OCI-LY7 (cell line): ENCODE measurements around the gene ECD. TPM values are rescaled to one million over a fixed set of nuclear protein-coding genes. Genes with fewer than 3 reads are reported as not detected.

Experiments
- BruUV-seq: library from RNA; stranded (reverse); fragments of 400-500 nt; replicated peaks from 2 replicates; lab custom pipeline; 2021; lab: Mats Ljungman, UMichigan
- CTCF ChIA-PET: fragments of 300-600 bp; sonication (Branson Sonifier 250); formaldehyde crosslinking; loops from one replicate; lab custom pipeline; 2022; ENCODE audit warnings: antibody characterized with exemption; ENCODE audit not compliant: unreplicated experiment; lab: Charles Lee
- POLR2A ChIA-PET: fragments of 300-600 bp; sonication (Branson Sonifier 250); formaldehyde crosslinking; loops from one replicate; lab custom pipeline; 2022; ENCODE audit warnings: antibody characterized with exemption; lab: Charles Lee
- DNase-seq: peaks from one replicate; pipeline ENCODE4 v3.0.0-alpha.2; 2015; ENCODE audit warnings: low spot score
- H2AFZ ChIP-seq: fragments of 200-600 bp; sonication (generic), shearing (Covaris generic); 2 replicates; pipeline ENCODE4 v1.6.1; 2014; ENCODE audit warnings: mild to moderate bottlenecking, antibody characterized with exemption, low read length, moderate library complexity
- H3K27ac ChIP-seq: fragments of 200-600 bp; sonication (generic); 2 replicates; pipeline ENCODE4 v1.5.1; 2014; ENCODE audit warnings: mixed run types, low read depth, mild to moderate bottlenecking, moderate library complexity, low read length, inconsistent platforms; ENCODE audit not compliant: poor library complexity, severe bottlenecking
- H3K36me3 ChIP-seq: fragments of 200-600 bp; sonication (generic); 2 replicates; pipeline ENCODE4 v1.6.1; 2014; ENCODE audit warnings: mild to moderate bottlenecking, antibody characterized with exemption, low read length, moderate library complexity, mixed read lengths; ENCODE audit not compliant: insufficient read depth
- H3K4me1 ChIP-seq: fragments of 200-600 bp; sonication (generic); 2 replicates; pipeline ENCODE4 v1.5.1; 2014; ENCODE audit warnings: mild to moderate bottlenecking, low read length; ENCODE audit not compliant: insufficient read depth, poor library complexity, severe bottlenecking
- H3K4me2 ChIP-seq: fragments of 200-600 bp; sonication (generic); 2 replicates; pipeline ENCODE4 v1.6.1; 2014; ENCODE audit warnings: mild to moderate bottlenecking, low read length
- H3K4me3 ChIP-seq: fragments of 200-600 bp; sonication (generic); 2 replicates; pipeline ENCODE4 v1.5.1; 2014; ENCODE audit warnings: mild to moderate bottlenecking, low read depth, low read length; ENCODE audit not compliant: poor library complexity, severe bottlenecking
- H3K79me2 ChIP-seq: fragments of 200-600 bp; sonication (generic); 2 replicates; pipeline ENCODE4 v1.6.1; 2016; ENCODE audit warnings: low read depth, mild to moderate bottlenecking, low read length, moderate library complexity, mixed read lengths; ENCODE audit not compliant: insufficient read depth
- H3K9me2 ChIP-seq: fragments of 200-600 bp; sonication (generic); 2 replicates; pipeline ENCODE4 v1.6.1; 2016; ENCODE audit warnings: mild to moderate bottlenecking, low read length, mixed read lengths; ENCODE audit not compliant: insufficient read depth
- H3K9me3 ChIP-seq: fragments of 200-600 bp; sonication (generic); 2 replicates; pipeline ENCODE4 v1.6.1; 2014; ENCODE audit warnings: mild to moderate bottlenecking, mixed run types, low read length, mixed read lengths
- H4K20me1 ChIP-seq: fragments of 200-600 bp; sonication (generic); 2 replicates; pipeline ENCODE4 v1.6.1; 2014; ENCODE audit warnings: mild to moderate bottlenecking, antibody characterized with exemption, low read length, moderate library complexity, mixed read lengths; ENCODE audit not compliant: insufficient read depth
- EZH2phosphoT487 ChIP-seq: fragments of 200-600 bp; sonication (generic); IDR thresholded peaks from 2 replicates; pipeline ENCODE4 v1.6.1; 2018; ENCODE audit warnings: low read depth, borderline replicate concordance, mild to moderate bottlenecking, mixed run types, antibody characterized with exemption, low read length, moderate library complexity, mixed read lengths
- intact Hi-C: fragments of 100-400 bp; cut with micrococcal nuclease; formaldehyde crosslinking; loops from one replicate; pipeline ENCODE4 v1.10.0; 2022; ENCODE audit not compliant: unreplicated experiment
- total RNA-seq, 2 experiments: library from RNA; depleted of rRNA in 1 of 2; stranded (reverse); fragments of >200 nt in 1 of 2; shearing (Covaris generic) in 1 of 2; gene quantifications; 2 replicates each; pipeline ENCODE4 v1.2.3, GENCODE V29; 2014 to 2022
- TF ChIP-seq, protein P1 (sequence below): fragments of 200-600 bp; sonication (generic); conservative IDR thresholded peaks from 2 replicates; pipeline ENCODE4 v1.5.1; 2014; ENCODE audit warnings: mild to moderate bottlenecking, antibody characterized with exemption, low read length, moderate library complexity, mixed read lengths

The ECD gene
- total RNA-seq, 2 experiments from 2014 or later: 24.6 to 26.0 TPM

DNA sequence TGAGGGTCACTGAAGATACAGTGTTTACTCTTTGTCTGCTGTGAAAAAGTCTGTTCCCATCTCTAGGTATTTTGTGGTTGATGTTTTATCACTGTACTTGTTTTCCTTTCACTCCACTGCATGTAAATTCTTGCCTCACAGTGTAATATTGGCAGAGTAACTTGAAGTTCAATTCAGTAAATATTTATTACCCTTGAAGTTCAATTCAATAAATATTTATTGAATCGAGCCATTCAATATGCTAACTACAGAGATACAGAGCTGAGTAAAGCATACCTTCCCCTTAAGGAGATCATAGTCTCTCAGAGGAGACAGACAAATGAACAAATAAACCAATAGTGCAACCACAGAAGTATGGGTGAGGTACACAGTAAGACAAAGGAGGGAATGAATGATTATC is 48.4 kb downstream of the ECD start:
- H3K9me2 ChIP-seq: no peaks in the 10 kb centered on the region
- H3K4me3 ChIP-seq: no peak overlapping the region
- H3K9me3 ChIP-seq: no peaks in the 10 kb centered on the region
- H3K27ac ChIP-seq: no peak overlapping the region
- intact Hi-C loops: no loop called here
- ChIA-PET POLR2A (no interaction called here), CTCF (no interaction called here)
- peaks cover 13% of the 10 kb centered on the region; the same call in 1 of the 2 replicates for H3K36me3 ChIP-seq
- H4K20me1 ChIP-seq: no peaks in the 10 kb centered on the region
- no peaks in the 10 kb centered on the region for H3K79me2 ChIP-seq
- BruUV-seq: no TSS peak
- DNase-seq: no peak
- no peak overlapping the region for H3K4me2 ChIP-seq
- H3K4me1 ChIP-seq: no peaks in the 10 kb centered on the region
- H2AFZ ChIP-seq: no peak overlapping the region
- no peak for TF ChIP-seq EZH2phosphoT487
- TF ChIP-seq, protein P1, sequence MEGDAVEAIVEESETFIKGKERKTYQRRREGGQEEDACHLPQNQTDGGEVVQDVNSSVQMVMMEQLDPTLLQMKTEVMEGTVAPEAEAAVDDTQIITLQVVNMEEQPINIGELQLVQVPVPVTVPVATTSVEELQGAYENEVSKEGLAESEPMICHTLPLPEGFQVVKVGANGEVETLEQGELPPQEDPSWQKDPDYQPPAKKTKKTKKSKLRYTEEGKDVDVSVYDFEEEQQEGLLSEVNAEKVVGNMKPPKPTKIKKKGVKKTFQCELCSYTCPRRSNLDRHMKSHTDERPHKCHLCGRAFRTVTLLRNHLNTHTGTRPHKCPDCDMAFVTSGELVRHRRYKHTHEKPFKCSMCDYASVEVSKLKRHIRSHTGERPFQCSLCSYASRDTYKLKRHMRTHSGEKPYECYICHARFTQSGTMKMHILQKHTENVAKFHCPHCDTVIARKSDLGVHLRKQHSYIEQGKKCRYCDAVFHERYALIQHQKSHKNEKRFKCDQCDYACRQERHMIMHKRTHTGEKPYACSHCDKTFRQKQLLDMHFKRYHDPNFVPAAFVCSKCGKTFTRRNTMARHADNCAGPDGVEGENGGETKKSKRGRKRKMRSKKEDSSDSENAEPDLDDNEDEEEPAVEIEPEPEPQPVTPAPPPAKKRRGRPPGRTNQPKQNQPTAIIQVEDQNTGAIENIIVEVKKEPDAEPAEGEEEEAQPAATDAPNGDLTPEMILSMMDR: no peak

DNA sequence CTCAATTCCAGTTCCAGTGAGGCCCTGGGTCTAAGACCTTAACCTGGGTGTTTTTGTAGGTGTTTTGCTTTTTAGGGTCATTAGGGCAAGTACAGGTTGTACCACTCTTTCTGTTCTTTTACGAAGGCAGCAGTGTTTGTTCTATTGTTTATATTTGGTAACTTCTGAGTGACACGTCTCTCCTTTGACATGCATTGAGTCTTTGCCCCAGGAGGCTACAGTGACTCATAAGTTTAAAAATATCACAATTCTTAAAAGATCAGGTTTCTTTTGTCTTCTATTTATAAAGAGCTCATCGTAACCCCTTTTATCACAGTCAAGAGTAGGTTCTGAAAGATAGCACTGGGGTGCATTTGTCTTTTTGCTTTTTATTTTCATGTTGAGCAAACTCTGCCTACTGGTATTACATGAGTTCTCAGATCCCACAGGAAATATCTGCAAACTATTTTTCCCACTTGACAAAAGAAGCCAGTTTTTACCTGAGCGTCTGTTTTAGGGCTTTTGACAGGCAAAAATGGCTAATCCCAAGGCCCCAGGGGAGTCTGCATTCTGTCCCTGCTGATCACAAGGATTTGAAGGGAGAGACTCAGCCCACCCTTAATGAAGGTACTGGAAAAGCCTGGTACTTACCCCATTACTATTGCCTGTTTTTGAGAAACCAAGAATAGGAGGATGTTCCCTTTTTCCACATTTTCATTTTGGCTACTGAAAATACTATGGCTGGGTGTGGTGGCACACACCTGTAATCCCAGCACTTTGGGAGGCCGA is 49.6 kb downstream of the ECD start:
- peaks cover 13% of the 10 kb centered on the region; the same call in 1 of the 2 replicates for H3K36me3 ChIP-seq
- no peaks in the 10 kb centered on the region for H3K9me2 ChIP-seq
- H3K4me1 ChIP-seq: no peaks in the 10 kb centered on the region
- H4K20me1 ChIP-seq: no peaks in the 10 kb centered on the region
- H3K4me2 ChIP-seq: no peak overlapping the region
- H3K27ac ChIP-seq: no peak overlapping the region
- no peaks in the 10 kb centered on the region for H3K79me2 ChIP-seq
- H3K4me3 ChIP-seq: no peak overlapping the region
- intact Hi-C loops: no loop called here
- no peaks in the 10 kb centered on the region for H3K9me3 ChIP-seq
- CTCF ChIA-PET: no interaction called here
- TF ChIP-seq, protein P1: no peak
- no peak for TF ChIP-seq EZH2phosphoT487
- no peak for DNase-seq
- TSS peak; percentile 14 for BruUV-seq
- H2AFZ ChIP-seq: no peak overlapping the region
- POLR2A ChIA-PET: no interaction called here

DNA sequence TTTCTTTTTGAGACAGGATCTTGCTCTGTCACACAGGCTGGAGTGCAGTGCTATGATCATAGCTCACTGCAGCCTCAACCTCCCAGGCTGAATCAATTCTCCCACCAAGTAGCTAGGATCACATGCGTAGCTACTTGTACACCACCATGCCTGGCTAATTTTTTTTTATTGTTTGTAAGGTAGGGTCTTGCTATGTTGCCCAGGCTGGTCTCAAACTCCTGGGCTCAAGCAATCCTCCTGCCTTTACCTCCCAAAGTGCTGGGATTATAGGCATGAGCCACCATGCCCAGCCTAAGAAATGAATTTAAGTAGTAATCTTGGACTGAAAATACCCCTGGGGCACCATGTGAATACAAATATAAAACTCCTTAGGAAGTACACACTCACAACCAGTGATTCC is 51.8 kb downstream of the ECD start:
- no peak overlapping the region for H3K4me3 ChIP-seq
- H3K79me2 ChIP-seq: no peaks in the 10 kb centered on the region
- peaks cover 14% of the 10 kb centered on the region for H3K36me3 ChIP-seq
- ChIA-PET POLR2A (interaction anchor here (0.6 kb wide), 1 partner anchor 99 kb away, joined by 3 read pairs; no protein-coding TSS in a partner anchor), CTCF (no interaction called here)
- no peak for DNase-seq
- TF ChIP-seq EZH2phosphoT487: no peak
- H3K9me2 ChIP-seq: no peaks in the 10 kb centered on the region
- no peak overlapping the region for H2AFZ ChIP-seq
- H3K4me2 ChIP-seq: no peak overlapping the region
- BruUV-seq: no TSS peak
- no peaks in the 10 kb centered on the region for H4K20me1 ChIP-seq
- intact Hi-C loops: no loop called here
- no peaks in the 10 kb centered on the region for H3K4me1 ChIP-seq
- no peaks in the 10 kb centered on the region for H3K9me3 ChIP-seq
- H3K27ac ChIP-seq: no peak overlapping the region
